GM21515 (cell line): ENCODE measurements around the gene NSDHL.

Experiments used
- ATAC-seq: cut with Tn5 transposase; IDR thresholded peaks from one replicate; pipeline ENCODE4 v1.9.1; 2021; ENCODE audit not compliant: unreplicated experiment

Gene NSDHL

DNA sequence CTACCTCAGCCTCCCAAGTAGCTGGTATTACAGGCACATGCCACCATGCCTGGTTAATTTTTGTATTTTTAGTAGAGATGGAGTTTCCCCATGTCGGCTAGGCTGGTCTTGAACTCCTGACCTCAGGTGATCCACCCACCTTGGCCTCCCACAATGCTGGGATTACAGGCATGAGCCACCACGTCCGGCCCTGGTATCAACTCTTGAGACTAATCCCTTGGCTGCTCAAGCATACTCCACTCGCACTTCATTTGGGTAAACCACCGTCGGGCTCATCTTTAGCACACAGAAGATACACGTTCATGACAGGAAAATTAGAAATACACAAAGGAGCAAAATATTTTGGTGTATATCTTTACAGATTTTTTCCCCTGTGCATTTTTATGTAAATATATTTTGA lies 79.2 kb downstream of the NSDHL start:
- ATAC-seq = peak; percentile 54

DNA sequence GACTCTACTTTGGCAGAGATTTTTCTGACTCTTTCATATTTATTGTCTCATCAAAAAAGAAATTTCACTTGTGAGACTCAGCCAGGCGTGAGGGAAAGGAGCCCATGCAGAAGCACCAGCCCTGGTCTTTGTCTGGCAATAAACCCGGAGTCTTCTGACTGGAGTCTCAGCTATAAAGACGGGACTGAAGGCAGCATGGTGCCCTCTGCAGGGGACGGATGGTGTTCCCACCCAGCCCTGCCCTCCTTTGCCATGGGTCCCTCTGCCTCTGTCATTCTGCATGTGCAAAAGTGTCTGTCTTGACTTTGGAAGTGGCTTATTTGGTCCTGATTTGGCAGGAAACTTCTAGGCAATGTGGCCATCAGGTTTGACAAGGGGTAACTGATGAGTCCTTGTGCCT lies 81.2 kb downstream of the NSDHL start:
- no peak for ATAC-seq

DNA sequence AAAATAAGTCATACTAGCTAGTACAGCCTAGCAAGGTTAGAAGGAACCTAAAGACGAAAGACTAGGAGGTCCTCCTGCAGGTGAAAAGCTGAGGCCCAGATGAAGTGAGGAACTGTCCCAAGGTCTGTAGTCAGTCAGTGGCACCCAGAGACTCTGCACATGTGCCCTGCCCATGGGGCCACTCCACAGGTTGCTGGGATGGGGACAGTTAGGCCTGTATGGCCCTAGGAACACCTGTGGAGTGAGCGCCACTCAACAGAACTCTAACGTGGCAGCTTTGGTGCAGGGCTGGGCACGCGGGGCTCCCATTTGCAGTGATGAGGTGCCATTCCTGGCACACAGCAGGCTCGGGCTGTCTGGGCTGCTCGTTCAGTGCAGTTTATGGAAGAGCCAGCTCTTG lies 81.8 kb downstream of the NSDHL start:
- ATAC-seq = no peak

DNA sequence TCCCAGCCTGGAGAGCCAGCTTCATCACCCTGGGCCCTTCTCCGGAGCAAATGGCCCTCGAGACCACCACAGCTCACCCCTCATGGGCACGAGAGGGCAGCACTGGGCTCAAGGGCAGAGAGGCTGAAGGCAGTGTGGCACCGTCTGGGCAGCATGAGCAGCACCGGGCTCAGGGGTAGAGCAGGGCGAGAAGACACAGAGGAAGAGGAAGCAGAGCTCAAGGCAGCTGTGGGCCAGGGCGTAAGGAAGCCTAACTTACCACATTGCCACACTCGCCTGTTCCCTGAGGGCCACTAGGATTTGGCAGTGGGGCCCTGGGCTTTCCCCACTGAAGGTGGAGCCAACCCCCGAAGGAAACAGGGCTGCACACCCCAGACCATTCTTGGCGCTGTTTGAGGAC lies 82.5 kb downstream of the NSDHL start:
- ATAC-seq = no peak

DNA sequence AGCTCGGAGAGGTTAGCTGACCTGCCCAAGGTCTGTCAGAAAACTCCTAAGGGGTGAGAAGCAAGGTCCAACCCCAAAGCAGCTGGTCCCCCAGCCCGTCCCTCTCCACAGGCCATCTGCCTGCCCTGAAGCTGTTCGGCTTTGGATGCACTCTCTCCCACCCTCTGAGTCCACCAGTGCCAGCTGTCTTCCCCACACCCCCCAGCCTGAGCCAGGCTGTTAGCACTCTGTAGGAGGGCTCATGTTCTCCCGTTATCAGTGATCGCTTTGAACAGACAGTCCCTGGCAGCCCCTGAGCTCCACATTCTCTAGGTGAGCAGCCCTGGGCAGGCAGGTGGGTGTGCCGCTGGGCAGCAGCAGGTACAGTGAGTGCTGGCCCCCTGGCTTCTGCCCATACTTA lies 83.0 kb downstream of the NSDHL start:
- ATAC-seq = no peak

DNA sequence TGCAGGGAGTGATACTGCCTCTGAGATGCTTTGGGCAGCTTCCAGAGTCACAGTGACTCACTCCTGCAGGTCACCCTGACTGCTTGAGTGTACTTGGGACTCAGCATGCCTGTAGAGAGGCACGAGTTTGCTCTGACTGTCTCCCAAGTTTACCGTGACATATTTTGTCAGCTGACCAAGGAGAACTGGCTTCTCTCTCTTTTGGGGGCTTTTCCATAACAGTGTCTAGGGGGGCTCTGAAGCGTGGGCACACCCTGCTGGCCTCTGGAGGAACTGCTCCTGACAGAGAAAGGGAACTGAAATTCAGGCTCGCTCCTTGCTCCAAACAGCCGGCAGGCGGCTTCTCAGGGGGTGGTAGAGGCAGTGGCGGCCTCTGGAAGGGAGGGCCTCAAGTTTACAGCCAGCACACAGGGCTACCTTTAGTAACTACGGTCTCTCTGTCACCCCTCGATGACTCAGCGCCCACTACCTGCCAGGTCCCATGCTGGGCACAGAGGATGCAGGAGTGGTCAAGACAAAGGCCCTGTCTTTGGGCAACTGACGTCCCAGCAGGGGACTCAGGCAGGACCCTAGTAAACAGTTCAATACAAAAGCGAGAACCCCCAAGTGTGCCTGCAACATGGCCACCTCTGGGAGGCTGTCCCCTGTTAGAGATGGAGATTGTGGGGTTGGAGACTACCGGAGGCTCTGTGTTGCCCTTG lies 84.8 kb downstream of the NSDHL start:
- peak; percentile 75 for ATAC-seq

DNA sequence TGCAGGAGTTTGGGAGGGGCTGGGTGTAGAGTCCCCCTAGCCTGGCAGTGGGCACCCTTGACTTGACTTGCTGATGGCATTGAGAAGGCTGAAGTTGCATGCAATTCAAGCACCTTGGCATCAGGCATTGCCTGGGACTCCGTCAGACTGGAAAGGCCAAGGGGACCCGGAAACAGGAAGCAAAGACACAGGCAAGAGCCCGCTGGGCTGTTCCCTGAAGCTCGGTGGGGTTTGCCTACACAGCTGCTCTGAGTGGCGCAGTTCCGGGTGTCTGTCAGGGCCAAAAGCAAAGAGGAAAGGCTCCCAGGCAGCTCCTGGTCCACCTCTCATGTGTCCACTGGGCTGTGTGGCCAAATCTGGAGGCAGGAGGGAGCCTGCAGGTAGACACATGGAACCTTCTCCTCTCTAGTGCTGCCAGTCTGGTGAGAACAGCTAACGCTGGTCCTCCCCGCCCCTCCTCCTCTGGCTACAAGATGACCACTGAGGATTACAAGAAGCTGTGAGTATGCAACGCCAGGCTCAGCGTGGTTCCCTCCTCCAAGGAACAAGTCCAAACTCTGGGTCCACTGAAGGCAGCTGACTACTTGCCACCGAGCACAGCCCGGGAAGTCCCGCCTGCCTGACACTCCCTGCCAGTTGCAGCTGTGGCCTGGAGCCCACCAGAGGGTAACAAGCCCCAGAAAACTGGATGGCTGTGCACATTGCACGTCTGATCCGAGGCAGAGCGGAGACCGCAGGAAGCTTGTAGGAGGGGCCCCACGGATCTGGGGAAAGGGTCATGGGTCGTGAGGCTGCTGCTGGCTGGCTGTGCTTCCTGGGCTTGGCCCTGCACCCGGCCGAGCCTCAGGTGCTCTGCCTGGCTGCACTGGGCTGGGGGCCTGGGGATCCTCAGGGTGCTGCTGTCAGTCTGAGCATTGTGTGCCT lies 87.1 kb downstream of the NSDHL start:
- ATAC-seq = no peak

DNA sequence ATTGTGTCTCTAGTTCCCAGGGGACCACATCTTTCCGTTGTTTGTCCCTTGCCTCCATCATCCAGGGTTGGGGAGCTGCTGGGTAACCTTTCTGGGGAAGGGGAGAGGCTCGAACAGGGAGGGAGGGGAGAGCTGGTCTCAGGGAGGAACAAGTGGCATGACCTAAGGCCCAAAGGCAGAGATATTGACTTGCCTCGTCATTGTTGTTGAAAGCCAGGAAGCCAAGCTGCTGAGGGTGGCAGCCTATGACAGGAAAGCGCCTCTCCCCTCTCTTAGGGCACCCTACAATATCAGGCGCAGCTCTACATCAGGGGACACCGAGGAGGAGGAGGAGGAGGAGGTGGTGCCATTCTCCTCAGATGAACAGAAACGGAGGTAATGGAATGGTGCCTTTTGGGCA lies 87.8 kb downstream of the NSDHL start:
- no peak for ATAC-seq
